Mucosa of rectum (tissue), 2 donors: ENCODE data around the gene OCEL1.

ENCODE experiments used
- H3K27ac ChIP-seq, 2 donors: one replicate each; pipeline ENCODE4 v1.7.0; 2013; ENCODE audit warnings: inconsistent platforms in 2 of 2, low read depth in 2 of 2, low read length in 2 of 2
- H3K27me3 ChIP-seq, 2 donors: one replicate each; pipeline ENCODE4 v1.7.0; 2013; ENCODE audit warnings: low read length in 2 of 2; ENCODE audit not compliant: control insufficient read depth in 2 of 2, insufficient read depth in 2 of 2
- H3K36me3 ChIP-seq, 2 donors: one replicate each; pipeline ENCODE4 v1.7.0; 2013; ENCODE audit warnings: low read length in 2 of 2; ENCODE audit not compliant: control insufficient read depth in 2 of 2, insufficient read depth in 2 of 2
- H3K4me1 ChIP-seq, 2 donors: one replicate each; pipeline ENCODE4 v1.7.0; 2013; ENCODE audit warnings: low read length in 2 of 2, mild to moderate bottlenecking in 1 of 2; ENCODE audit not compliant: control insufficient read depth in 2 of 2, insufficient read depth in 2 of 2
- H3K4me3 ChIP-seq, 2 donors: one replicate each; pipeline ENCODE4 v1.7.0; 2013; ENCODE audit warnings: low read length in 2 of 2
- H3K9ac ChIP-seq, 2 donors: one replicate each; pipeline ENCODE4 v1.7.0; 2013; ENCODE audit warnings: low read length in 2 of 2, low read depth in 1 of 2, mild to moderate bottlenecking in 1 of 2
- H3K9me3 ChIP-seq, 2 donors: one replicate each; pipeline ENCODE4 v1.7.0; 2013; ENCODE audit warnings: low read length in 2 of 2; ENCODE audit not compliant: control insufficient read depth in 2 of 2
- donor health status: healthy.
- donor health status: Normal muscosa, but diverticular disease.

The OCEL1 gene

GRCh38 chr19:17220207-17220758 is 5.7 kb upstream of the OCEL1 start:
- no peaks in the 10 kb centered on the region for H3K27me3 ChIP-seq
- H3K9me3 ChIP-seq: no peaks in the 10 kb centered on the region
- no peak overlapping the region for H3K27ac ChIP-seq
- H3K4me1 ChIP-seq: peaks cover 7 to 8% of the 10 kb centered on the region in 2 donors
- peaks cover 6 to 17% of the 10 kb centered on the region in 2 donors for H3K36me3 ChIP-seq
- H3K4me3 ChIP-seq: no peak overlapping the region
- no peak overlapping the region for H3K9ac ChIP-seq

GRCh38 chr19:17225053-17225452 is 973 bp upstream of the OCEL1 start:
- H3K9me3 ChIP-seq: no peaks in the 10 kb centered on the region
- no peak overlapping the region for H3K9ac ChIP-seq
- peaks cover 8 to 13% of the 10 kb centered on the region in 2 donors for H3K4me1 ChIP-seq
- H3K4me3 ChIP-seq: peak overlapping the region in 1 of 2 donors; percentile 88
- no peaks in the 10 kb centered on the region for H3K27me3 ChIP-seq
- peaks cover 6 to 11% of the 10 kb centered on the region in 2 donors for H3K36me3 ChIP-seq
- no peak overlapping the region for H3K27ac ChIP-seq

GRCh38 chr19:17227798-17228367 is 1.9 kb downstream of the OCEL1 start:
- Histone ChIP-seq H3K4me1 (peaks cover 8 to 9% of the 10 kb centered on the region in 2 donors), H3K4me3 (no peak overlapping the region), H3K27me3 (no peaks in the 10 kb centered on the region), H3K9me3 (no peaks in the 10 kb centered on the region), H3K27ac (no peak overlapping the region), H3K9ac (no peak overlapping the region), H3K36me3 (peaks cover 24 to 32% of the 10 kb centered on the region in 2 donors)

- Histone ChIP-seq H3K27me3 (no peaks in the 10 kb centered on the region), H3K36me3 (peaks cover 28 to 38% of the 10 kb centered on the region in 2 donors)
Observed at GRCh38 chr19:17229890-17230289, 3.9 kb downstream of the OCEL1 start.

GRCh38 chr19:17232258-17232657 is 6.2 kb downstream of the OCEL1 start:
- Histone ChIP-seq H3K4me1 (peaks cover 18 to 21% of the 10 kb centered on the region in 2 donors), H3K4me3 (no peak overlapping the region), H3K27ac (no peak overlapping the region), H3K36me3 (peaks cover 28 to 39% of the 10 kb centered on the region in 2 donors), H3K9me3 (no peaks in the 10 kb centered on the region), H3K9ac (no peak overlapping the region), H3K27me3 (no peaks in the 10 kb centered on the region)

More at GRCh38 chr19:17229890-17230289, 3.9 kb downstream of the OCEL1 start:
- no peak overlapping the region for H3K9ac ChIP-seq
- H3K9me3 ChIP-seq: no peaks in the 10 kb centered on the region
- no peak overlapping the region for H3K27ac ChIP-seq
- H3K4me1 ChIP-seq: peaks cover 9 to 10% of the 10 kb centered on the region in 2 donors
- no peak overlapping the region for H3K4me3 ChIP-seq

- peaks cover 36 to 41% of the 10 kb centered on the region in 2 donors for H3K36me3 ChIP-seq
- H3K27me3 ChIP-seq: no peaks in the 10 kb centered on the region
- peak overlapping the region; percentile 60 to 63 for H3K4me3 ChIP-seq
- H3K9me3 ChIP-seq: no peaks in the 10 kb centered on the region
- peaks cover 22 to 29% of the 10 kb centered on the region in 2 donors for H3K4me1 ChIP-seq
- peak overlapping the region in 1 of 2 donors; percentile 27 for H3K9ac ChIP-seq
- H3K27ac ChIP-seq: peak overlapping the region; percentile 68 to 75
Observed at GRCh38 chr19:17234911-17235299, 8.9 kb downstream of the OCEL1 start.

- Histone ChIP-seq H3K9ac (peak overlapping the region in 1 of 2 donors; percentile 27), H3K4me1 (peaks cover 23 to 34% of the 10 kb centered on the region in 2 donors), H3K4me3 (peak overlapping the region; percentile 60 to 63), H3K36me3 (peaks cover 37 to 42% of the 10 kb centered on the region in 2 donors), H3K27me3 (no peaks in the 10 kb centered on the region), H3K9me3 (no peaks in the 10 kb centered on the region), H3K27ac (peak overlapping the region; percentile 68 to 75)
Observed at GRCh38 chr19:17235300-17235970, 9.4 kb downstream of the OCEL1 start.

GRCh38 chr19:17235971-17236777 is 10.1 kb downstream of the OCEL1 start:
- Histone ChIP-seq H3K9me3 (no peaks in the 10 kb centered on the region), H3K9ac (peak overlapping the region in 1 of 2 donors; percentile 27), H3K27me3 (no peaks in the 10 kb centered on the region), H3K36me3 (peaks cover 36% of the 10 kb centered on the region in 2 donors), H3K4me3 (peak overlapping the region; percentile 60 to 63), H3K27ac (peak overlapping the region; percentile 68 to 75), H3K4me1 (peaks cover 30 to 42% of the 10 kb centered on the region in 2 donors)

GRCh38 chr19:17236811-17237543 is 11.0 kb downstream of the OCEL1 start:
- Histone ChIP-seq H3K36me3 (peaks cover 29 to 32% of the 10 kb centered on the region in 2 donors), H3K27me3 (no peaks in the 10 kb centered on the region), H3K4me3 (peak overlapping the region in 1 of 2 donors; percentile 48), H3K9me3 (no peaks in the 10 kb centered on the region), H3K9ac (no peak overlapping the region), H3K27ac (peak overlapping the region; percentile 29 to 48), H3K4me1 (peaks cover 33 to 46% of the 10 kb centered on the region in 2 donors)
